Measurements from ENCODE around the gene PLIN5.

DNA sequence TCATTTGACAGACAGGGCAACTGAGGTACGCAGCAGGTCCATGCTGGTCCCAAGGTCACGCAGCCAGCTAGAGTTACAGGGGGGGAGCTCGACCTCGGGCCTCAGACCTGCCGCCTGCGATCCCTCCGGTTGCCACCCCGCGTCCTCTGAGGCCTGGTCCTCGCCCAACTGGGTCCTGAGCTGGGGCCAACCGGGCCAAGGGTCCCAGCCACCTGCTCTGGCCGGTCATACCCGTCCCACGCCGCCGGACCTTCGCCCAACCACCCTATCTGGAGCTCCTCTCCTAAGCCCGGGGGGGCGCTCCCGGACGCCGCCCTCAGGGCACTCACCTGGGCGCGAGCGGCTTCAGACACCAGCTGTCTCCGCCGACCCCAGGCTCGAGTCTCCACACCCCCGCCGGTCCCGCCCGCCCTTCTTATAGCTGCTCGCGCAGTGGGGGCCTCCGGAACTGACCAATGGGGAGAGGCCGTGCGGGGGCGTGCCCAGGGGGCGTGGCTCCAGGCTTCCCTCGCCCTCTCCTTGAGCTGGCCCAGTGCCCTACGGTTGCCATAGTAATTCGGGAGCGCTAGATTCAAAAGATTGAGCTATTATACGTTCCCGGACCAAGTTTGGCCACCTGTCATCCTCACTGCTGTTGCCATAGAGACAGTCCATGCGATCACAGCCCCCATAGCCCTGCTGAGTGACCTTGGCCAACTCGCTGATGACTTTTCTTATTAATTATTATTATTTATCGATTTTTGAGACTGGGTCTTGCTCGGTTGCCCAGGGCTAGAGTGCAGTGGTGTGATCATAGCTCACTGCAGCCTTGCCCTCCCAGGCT, at the start of gene PLIN5:
- TF ChIP-seq, protein P1, sequence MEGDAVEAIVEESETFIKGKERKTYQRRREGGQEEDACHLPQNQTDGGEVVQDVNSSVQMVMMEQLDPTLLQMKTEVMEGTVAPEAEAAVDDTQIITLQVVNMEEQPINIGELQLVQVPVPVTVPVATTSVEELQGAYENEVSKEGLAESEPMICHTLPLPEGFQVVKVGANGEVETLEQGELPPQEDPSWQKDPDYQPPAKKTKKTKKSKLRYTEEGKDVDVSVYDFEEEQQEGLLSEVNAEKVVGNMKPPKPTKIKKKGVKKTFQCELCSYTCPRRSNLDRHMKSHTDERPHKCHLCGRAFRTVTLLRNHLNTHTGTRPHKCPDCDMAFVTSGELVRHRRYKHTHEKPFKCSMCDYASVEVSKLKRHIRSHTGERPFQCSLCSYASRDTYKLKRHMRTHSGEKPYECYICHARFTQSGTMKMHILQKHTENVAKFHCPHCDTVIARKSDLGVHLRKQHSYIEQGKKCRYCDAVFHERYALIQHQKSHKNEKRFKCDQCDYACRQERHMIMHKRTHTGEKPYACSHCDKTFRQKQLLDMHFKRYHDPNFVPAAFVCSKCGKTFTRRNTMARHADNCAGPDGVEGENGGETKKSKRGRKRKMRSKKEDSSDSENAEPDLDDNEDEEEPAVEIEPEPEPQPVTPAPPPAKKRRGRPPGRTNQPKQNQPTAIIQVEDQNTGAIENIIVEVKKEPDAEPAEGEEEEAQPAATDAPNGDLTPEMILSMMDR (conservative IDR thresholded peaks at IDR 0.05 in 1 of 2, IDR thresholded peaks at IDR 0.05 in 1 of 2; ENCODE audit: low read depth in 1 of 2, low read length in 2 of 2), result no peak
- TF ChIP-seq EZH2 (IDR thresholded peaks at IDR 0.05; ENCODE audit: low read length, missing control alignments), result no peak
